CD4-positive, alpha-beta T cell treated with Interleukin-6 for 4 hours (primary cell): ENCODE data around the gene PLXNA1.

ENCODE experiments used
- DNase-seq: peaks from one replicate; pipeline ENCODE4 v3.0.0-alpha.2; 2020; ENCODE audit warnings: mixed read lengths

The PLXNA1 gene

DNA sequence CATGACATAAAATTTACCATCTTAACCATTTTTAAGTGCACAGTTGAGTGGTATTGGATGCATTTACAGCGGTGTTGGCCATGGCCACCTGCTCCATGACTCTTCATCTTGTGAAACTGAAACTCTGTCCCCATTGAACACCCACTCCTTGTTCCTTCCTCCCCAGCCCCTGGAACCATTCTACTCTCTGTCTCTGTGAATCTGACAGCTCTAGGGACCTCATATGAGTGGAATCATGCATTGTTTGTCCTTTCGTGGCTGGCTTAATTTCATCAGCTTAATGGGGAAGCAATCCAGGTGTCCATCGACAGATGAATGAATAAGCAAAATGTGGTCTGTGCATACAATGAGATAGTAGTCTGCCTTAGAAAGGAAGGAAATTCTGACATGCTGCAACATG lies 42.5 kb downstream of the PLXNA1 start:
- DNase-seq = no peak

DNA sequence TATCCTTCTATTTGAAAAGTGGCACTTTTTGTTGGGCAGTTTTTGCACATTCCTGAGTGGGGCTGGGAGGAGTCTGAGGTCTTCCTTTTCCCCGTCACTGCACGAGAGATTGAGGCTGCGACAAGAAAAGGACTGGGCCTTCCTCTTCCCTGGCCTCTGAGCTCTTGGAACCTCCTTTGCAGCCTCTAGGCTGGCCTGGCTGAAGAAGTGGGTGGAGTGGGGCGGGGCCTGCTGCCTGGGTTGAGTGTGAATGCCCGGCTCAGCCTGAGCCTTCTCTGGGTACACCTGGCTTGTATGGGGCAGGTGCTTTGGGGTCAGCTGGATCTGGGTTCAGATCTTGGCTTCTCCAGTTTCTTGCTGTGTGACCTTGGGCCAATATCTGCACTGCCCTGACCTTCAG lies 43.1 kb downstream of the PLXNA1 start:
- no peak for DNase-seq

DNA sequence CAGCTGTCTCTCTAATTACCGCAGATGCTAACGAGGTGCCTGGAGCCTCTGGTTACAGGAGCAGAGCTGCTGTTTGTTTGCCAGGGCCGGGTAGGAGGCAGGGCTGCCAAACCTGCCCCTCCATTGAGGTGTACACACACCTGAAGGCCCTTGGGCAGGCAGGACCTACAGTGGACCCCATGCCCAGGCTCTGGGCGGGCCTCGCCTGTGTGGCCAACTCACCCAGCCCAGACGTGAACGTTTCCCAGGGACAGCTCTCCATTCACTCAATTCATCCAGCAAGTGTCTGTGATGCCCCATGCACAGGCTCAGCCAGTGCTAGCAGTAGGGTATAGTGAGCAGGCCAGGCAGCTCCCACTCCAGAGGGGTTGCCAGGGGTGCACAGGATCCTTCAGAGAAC lies 43.7 kb downstream of the PLXNA1 start:
- no peak for DNase-seq

DNA sequence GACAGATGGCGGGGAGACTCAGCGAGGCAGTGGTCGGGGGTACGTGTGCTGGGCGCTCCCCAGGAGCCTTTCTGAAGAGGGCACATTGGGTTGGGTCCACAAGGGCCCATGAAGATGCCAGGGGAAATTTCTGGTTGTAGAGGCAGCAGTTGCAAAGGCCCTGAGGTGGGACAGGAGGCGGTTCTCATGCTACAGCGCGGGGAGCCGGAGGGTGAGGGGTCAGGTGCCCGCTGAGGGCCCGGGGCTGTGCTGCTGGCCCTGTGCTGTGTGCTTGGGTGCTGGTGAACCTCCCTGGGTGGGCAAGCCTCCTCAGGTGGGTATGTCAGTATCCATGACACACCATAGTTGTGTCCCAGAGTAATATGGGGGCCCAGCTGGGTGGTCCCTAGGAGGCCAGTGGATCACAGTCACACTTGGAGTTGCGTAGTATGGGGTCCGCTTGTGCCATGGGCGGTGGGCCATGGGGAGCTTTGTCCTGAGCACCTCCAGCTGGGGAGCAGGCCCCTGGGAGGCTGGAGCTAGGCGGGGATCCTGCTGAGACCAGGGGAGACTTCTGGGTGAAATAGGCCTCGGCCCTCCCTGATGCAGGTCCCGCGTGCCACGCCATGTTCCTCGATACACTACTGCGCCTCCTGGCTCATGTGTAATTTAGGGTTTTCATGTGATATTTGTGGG lies 44.3 kb downstream of the PLXNA1 start:
- DNase-seq = no peak

DNA sequence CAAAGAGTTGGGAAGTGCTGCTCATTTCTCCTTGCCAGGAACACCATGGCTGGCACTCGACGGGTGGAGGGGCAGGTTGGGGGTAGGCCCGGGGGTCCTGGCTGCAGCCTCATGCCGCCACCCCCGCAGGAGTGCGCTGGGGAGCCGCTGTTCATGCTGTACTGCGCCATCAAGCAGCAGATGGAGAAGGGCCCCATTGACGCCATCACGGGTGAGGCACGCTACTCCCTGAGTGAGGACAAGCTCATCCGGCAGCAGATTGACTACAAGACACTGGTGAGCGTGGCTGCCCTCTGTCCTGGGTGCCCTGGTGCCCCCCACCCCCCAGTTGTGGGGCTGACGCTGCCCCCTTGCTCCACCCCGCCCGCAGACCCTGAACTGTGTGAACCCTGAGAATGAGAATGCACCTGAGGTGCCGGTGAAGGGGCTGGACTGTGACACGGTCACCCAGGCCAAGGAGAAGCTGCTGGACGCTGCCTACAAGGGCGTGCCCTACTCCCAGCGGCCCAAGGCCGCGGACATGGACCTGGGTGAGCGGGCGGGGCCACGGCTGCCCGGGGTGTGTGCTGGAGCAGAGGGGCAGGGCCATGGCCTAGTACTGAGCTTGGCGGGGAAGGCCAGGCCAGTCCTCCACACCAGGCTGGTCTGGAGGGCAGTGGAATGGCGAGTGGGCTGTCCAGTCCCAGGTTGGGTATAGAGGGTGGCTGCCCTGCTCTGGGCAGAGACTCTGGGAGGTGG lies 45.1 kb downstream of the PLXNA1 start:
- no peak for DNase-seq

DNA sequence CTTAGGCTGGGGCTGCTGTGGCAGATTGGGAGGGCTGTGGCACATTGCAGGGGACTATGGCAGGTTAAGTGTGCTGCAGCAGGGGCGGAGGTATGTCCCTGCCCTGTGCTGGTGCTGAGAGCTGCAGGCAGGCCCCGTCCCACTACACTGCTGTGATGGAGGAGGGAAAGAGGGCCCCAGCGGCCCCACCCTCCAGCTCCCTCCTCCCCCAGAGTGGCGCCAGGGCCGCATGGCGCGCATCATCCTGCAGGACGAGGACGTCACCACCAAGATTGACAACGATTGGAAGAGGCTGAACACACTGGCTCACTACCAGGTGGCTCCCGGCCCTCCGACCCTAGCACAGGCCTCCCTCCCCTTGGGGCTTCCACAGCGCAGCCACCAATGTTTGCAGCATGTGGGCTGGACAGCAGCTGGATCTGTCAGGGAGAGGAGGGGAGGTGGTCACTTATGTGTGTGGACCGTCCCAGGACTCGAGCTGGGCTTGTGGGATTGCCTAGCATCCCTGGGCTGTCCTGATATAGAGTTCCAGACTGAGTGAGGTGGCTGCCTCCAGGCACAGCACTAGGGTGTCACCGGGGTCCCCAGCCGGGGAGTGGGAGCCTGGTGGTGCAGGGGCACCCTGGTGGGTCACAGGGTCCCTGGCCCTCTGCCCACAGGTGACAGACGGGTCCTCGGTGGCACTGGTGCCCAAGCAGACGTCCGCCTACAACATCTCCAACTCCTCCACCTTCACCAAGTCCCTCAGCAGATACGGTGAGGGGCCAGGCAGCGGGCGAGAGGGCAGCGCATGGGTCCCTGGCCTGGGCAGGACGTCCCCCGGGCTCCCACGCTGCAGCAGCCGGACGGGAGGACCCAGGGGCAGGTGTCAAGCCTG lies 46.1 kb downstream of the PLXNA1 start:
- DNase-seq = no peak

DNA sequence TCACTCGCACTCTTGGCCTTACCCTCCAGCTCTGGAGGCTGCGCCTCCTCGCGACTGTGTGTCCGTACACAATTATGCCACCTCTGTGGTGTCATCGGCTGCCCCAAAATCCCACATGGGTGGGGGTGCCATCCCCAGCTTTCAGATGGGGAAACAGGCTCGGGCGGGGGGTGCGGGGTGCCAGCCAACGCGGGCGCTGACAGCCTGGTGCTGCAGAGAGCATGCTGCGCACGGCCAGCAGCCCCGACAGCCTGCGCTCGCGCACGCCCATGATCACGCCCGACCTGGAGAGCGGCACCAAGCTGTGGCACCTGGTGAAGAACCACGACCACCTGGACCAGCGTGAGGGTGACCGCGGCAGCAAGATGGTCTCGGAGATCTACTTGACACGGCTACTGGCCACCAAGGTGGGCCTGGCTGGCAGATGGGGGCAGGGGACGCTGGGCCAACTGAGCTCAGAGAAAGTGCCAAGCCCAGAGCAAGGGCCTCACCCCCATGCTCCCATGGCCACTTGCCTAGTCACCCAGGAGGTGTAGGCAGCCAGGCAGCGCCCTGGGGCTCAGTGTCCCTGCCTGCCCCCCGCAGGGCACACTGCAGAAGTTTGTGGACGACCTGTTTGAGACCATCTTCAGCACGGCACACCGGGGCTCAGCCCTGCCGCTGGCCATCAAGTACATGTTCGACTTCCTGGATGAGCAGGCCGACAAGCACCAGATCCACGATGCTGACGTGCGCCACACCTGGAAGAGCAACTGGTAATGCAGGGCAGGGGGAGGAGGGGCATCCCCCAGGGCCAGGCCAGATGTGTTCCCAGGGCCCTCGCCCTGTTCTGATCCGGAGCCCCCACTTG lies 47.0 kb downstream of the PLXNA1 start:
- DNase-seq = no peak

DNA sequence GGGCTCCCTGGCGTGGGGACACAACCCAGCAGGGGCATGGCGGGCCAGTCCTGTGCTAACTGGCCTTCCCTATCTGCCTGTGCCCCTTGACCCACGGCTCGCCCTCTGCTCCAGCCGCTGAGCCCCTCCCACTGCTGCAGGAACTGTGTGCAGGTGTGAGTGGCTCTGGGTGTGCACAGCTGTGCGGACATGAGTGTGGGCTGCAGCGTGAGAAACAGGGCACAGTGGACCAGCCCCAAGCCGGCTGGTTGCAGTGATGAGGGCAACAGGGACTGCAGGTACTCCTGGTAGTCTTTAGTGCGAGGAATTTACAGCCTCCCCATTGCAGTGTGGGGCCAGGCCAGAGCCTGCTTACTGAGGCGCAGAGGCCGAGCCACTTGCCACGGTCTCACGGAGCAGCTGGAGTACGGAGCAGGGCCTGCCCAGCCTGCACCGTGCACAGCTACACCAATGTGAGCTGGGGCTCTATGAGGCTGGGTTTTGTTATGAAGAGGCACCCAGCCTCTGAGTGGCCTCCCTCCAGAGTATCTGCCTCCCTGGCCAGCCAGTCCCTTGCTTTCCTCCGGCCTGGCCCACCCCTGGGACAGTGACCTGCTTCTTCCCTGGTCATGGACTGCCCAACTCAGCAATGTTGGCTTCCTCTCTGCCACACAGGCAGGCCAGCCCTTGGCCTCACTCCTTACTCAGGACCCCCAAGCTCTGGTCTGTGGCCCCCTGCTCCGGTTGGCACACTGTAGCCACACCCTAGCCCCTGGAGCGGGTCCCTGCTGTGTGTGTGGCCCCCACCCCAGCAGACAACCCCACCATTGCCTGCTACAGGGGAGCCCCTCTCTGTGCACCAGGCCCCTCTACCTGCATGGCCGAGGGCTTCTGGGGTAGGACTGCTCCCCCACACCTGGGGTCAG lies 47.8 kb downstream of the PLXNA1 start:
- DNase-seq = no peak

DNA sequence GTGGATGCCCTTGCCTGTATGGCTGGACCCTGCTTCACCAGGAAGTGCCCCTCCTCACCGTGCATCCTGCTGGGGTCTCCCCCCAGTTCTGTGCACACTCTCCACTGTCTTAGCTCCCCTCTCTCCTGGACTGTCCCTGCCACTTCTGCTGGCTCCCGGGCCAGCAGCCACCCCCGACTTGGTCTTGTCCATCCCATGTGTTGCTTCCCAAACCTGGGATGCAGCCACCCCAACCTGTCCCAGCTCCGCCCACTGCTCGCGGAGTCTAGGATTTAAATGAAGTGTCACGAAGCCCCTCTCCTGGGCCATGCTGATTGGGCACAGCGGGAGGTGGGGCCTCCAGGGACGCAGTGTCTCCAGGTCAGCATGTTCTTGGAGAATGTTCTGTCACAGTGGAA lies 48.5 kb downstream of the PLXNA1 start:
- DNase-seq = no peak

DNA sequence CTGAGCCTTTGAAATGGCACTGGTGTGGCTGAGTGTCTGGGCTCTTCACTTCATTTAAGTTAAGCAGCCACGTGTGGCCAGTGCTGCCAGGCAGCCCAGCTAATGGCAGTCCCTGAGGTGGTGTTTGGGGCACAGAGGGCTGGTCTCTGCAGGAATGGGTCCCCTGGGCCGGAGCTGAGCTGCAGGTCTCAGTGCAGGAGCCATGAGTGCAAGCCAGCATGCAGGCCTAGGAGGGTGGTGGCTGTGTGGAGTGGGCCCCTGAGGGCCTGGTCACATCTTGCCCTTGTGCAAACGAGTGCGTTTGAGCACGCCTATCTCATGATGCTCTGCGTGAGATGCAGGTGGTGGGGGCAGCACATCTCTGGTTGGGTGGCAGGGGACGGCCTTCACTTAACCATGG lies 48.9 kb downstream of the PLXNA1 start:
- DNase-seq = no peak

DNA sequence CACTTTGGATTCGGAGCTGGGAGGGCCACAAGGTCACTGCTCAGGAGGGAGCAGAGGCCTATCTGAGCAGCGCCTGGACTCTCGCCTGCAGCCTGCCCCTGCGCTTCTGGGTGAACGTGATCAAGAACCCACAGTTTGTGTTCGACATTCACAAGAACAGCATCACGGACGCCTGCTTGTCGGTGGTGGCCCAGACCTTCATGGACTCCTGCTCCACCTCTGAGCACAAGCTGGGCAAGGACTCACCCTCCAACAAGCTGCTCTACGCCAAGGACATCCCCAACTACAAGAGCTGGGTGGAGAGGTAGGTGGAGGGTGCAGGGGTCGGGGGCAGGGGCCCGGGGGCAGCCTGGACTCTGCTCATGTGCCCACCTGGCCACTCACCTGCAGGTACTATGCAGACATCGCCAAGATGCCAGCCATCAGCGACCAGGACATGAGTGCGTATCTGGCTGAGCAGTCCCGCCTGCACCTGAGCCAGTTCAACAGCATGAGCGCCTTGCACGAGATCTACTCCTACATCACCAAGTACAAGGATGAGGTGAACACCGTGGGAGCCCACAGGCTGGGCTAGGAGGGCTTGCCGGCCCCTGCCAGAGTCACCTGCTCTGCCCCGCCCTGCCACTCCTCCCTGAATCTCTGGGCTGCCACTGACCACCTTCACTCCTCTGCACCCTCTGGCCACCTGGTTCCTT lies 49.5 kb downstream of the PLXNA1 start:
- DNase-seq = no peak
